Measurements from ENCODE around the gene ASB2. TPM values are rescaled to one million over a fixed set of nuclear protein-coding genes. Genes with fewer than 3 reads are reported as not detected.

The ASB2 gene
- polyA plus RNA-seq, 10 donors, result 13.0 to 33.7 (median 24.8) TPM

GRCh38 chr14:93951635-93952540, 24.5 kb downstream of the ASB2 start:
- no peak for DNase-seq

DNA sequence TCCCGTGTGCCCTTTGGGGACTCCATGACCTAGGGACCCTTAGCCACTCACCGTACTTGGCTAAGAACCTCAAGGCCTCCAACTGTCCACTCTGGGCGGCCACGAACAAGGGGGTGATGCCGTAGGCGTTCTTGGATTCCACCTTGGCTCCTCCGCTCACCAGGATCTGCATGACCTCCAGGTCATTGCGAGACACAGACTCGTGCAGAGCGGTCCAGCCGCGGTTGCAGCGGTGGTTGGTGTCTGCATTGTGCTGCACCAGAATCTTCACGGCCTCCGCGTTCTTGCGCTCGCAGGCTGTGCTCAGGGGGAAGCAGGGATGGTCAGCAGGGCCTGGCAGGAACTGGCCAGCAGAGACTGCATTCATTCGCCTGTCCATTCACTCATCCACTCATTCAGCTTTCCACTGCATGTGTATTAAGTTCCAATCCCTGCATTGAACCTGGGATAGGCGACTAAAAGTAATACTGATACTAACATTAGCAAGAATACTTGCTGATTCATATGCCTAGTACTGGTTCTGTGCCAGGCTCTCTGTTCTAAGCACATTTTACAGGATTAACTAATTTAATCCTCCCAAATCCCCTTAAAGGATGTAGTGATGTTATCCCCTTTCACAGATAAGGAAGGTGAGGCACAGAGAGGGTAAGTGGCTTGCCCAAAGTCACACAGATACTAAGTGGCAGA, 25.3 kb downstream of the ASB2 start:
- no peak for DNase-seq

DNA sequence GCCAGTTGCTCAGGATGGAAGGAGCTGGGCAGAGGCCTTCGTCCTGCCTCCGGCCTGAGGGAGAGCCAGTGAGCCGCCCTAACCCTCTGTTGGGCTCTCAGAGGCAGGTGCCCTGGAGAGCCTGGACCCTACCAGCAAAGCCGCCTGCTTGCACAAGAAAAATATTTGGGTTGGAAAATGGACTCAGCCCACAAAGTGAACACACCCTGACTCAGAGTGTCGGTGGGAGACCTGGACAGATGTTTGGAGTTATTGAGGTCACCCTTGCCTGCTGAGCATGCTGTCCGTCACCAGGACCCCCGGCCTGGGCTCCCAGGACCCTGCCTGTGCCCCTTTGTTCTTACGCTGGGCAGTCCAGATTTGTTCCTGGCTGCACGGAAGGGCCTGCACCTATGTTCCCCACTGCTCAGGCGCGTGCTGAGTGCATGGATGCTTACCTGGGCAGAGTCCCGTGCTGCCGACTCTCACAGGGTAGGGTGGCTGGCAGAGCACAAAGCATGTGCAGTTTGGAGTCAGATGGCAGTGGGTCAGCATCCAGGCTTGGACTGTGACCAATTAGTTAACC, 26.8 kb downstream of the ASB2 start:
- no peak for DNase-seq

GRCh38 chr14:93947282-93947681, 29.1 kb downstream of the ASB2 start:
- DNase-seq, result no peak

DNA sequence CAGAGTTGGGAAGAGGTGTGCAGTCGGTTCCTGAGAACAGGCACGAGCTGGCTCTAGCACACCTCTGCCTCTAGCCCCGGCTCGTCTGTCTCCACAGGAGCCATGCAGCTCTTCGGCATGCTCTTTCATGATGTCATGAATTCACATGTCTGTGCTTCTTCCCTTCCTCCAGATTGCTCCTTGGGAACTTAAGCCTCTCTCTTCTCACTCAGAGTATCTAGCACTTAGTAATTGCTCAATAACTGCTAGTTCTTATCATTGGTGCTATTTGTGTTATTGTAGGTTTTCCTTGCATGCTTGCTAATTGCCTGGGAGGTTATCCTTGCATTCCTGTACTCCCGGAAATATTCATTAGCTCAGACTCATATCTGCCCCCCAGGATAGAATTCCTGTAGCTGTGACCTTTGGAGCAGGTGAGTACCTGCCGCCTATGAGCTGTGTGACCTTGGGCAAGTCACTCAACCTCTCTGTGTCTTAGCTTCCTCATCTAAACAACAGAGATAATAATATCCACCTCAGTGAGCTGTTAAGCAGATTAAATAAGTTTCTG, 29.8 kb downstream of the ASB2 start:
- no peak for DNase-seq

- DNase-seq, result no peak
These were observed 30.3 kb downstream of the ASB2 start for GRCh38 chr14:93946104-93946503.

- no peak for DNase-seq
These were observed 31.3 kb downstream of the ASB2 start for GRCh38 chr14:93945070-93945399.

- peak; percentile 35 to 49 (median 42) for DNase-seq
These were observed 31.9 kb downstream of the ASB2 start for GRCh38 chr14:93944348-93945069.

DNA sequence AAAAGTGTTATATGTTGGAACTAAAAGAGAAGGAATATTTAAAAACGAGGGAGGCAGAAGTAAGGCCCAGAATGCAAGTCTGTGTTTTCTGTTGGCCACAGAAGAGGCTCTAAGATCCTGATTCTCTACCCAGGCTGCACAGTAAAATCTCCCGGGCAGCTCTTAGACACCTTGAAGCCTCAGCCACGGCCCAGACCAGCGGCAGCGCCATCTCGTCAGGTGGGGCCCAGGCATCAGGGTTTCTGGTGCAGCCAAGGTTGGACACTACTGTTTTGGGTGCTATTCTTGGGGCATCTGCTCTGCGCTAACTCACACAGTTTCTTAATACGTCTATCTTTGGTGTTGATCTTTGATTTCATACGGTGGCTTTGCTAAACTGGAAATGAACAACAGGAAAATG, 32.4 kb downstream of the ASB2 start:
- no peak for DNase-seq

DNA sequence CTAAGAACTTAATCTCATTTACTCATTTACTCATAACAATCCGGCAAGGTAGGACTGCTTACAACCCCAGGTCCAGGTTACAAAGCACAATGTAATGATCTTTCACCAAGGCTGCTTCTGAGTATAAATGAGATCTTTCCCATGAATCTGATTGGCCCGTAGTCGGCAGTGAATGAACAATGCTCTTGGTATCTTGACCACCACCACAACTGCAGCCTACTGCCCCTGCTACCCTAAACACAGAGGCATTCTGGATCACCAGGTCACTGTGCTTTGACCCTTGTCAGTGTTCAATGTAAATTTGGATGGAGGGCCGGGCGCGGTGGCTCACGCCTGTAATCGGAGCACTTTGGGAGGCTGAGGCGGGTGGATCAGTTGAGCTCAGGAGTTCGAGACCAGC, 33.3 kb downstream of the ASB2 start:
- DNase-seq, result no peak

GRCh38 chr14:93941293-93941910, 35.0 kb downstream of the ASB2 start:
- DNase-seq, result peak; percentile 47 to 73 (median 47)

DNA sequence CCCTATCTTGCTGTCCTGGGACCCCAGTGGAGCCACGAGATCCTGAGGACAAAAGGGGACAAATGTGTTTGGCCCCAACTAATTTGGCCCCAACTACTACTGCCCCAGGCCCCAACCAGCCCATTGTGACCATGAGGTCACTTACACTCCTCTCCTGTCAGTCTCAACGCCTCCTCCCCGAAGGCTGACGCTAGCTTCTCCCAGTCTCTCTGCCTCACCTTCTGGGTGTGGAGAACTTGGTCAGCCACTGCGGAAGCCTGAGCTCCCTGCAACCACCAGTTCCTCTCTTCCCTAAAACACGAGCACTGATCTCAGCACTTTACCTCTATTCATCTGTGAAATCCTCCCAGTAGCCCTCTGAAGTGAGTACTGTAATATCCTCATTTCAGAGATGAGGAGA, 35.9 kb downstream of the ASB2 start:
- no peak for DNase-seq

DNA sequence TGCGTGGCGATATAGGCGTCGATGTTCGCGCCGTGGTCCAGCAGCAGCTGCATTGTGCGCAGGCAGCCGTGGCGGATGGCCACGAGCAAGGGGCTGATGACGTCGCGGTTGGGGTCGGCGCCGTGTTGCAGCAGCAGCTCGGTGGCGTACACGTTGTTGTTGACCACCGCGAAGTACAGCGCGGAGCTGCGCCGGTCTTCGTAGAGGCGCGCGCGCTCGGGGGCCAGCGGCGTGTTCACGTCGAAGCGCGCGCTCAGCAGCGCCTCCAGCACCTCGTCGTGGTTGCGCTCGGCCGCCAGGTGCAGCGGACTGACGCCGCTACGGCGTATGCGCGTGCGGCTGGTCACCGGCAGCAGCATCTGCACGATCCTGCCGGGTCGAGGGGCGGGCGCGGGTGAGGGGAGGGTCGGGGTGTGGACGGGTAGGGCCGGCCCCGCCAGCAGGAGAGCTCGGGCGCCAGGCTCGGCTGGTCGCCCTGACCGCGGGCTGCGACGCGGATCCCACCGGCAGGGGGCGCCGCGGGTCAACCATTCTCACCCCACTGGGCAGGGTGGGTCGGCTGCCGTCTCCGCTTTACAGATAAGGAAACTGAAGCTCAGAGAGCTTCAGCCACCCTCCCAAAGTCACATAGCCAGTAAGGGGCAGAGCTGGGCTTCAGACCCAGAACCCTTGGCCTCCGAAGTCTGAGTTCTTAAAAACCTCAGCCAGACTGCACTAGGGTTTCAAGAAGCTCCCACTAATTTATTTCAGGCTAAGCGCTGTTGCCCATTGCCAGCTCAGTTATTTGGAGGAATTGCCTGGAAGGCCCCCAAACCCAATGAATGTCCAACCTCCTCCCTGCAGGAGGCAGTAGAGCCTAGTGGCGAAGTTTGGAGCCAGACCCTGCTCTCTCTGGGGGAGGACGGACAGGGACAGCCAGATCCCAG, 36.8 kb downstream of the ASB2 start:
- peak; percentile 49 to 86 (median 66) for DNase-seq

DNA sequence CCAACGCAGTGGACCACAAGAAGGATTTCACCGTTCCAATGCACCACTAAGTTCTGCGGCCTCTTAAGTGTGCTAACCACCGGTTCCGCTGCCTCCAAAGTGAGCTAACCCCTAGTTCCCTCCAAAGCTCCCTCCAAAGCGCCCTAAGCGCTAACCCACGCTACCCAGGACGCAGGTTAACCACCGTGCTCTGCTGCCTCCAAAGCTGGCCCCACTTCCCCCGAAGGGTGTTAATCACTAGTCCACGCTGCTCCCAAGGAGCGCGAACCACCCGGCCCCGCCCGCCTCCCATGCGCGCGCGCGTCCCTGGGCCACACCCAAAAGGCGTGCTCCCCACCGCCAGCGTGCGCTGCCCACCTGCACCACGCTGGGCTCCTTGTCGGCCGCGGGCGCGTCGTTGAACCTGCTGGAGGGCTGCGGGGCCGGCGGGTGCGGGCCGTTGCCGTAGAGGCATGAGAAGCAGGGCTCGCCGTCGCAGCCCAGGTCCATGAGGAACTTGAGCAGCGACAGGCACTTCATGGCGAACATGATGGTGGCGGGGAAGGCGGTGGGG, 37.5 kb downstream of the ASB2 start:
- no peak for DNase-seq

DNA sequence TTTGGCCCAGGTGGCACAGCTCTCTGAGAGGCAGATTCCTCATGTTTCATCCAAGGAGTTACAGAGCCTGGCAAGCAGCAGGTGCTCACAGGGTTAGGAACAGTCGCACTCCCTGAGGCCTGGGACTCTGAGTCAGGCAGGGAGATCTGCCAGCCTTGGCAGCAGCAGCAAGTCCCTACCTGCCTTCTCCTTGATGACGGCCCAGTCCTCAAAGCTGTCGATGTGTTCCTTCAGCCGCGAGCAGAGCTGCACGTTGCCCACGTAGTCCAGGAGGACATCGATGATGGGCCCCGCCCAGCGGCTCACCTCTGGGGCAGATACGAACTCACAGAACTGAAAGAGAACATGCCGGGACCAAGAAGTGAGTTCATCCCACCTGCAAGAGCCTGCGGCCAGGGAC, 38.9 kb downstream of the ASB2 start:
- no peak for DNase-seq

DNA sequence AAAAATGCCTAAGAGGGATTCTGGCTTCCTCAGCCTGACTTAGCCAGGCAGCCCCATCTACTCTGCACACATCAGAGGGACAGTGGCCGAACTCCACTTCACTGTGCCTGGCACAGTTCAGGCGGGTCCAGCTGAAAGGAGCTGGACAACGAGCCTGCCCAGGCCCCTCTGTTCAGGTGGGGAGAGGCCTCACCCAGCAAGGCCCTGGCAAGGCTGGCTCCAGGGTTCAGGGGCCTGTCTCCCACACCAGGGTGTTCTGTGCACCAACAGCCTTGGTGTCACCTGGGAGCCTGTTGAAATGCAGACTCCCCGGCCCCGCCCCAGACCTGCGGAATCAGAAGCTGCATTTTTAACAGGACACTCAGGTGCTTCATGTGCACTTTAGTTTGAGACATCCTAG, 39.4 kb downstream of the ASB2 start:
- DNase-seq, result no peak

DNA sequence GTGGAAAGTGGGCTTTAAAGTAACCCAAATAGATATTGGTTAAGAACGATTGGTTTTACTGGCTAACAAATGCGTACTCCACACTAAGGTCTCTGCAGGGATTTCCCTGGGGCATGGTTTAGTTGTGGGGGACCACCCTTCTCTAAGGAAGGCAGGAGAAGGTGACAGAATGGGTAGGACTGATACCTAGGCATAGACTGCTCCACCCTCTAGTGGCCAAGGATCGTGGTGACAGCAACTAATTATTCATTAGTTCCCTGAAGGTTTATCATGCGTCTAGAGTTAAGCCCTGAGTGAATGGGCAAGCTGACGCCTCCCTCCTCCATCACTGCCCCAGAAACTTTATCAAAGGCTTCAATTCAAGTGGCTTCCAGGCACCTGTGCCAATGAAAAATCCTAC, 40.1 kb downstream of the ASB2 start:
- DNase-seq, result no peak

DNA sequence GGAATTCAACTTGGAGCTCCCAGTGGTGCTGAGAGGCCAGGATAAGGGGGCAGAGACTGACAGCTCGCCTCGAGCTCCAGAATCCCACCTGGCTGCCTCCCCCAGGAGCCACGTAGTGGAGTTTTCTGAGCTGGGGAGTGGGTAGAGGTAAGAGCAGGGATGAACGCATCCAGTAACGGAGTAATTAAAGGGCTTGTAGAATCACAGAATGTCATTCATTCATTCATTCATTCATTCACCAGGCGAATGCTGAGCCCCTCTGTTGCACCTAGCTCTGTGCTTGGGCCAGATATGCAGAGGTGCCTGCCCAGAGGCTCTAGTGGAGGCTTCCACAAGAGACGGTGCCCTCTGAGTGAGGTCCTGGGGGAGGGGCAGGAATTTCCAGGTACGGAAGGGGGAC, 41.2 kb downstream of the ASB2 start:
- no peak for DNase-seq

DNA sequence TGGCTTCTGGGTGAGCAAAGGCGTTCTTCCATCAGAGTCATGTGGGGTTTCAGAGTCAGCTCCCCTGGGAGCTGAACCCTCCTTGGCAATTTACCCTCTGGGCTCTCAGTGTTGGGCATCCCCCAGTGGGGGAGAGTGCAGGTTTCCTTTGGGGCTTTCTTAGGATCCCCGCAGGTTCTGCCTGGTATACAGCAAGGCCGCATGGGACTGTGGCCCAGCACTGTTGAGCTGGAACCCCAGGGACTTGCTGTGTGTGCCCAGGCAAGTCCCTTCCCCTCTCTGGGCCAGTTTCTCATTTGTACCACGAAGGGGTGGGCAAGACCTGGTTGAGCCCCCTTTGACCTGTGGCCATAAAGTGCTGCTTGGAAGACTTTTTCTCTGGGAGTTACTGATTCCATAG, 43.7 kb downstream of the ASB2 start:
- no peak for DNase-seq

DNA sequence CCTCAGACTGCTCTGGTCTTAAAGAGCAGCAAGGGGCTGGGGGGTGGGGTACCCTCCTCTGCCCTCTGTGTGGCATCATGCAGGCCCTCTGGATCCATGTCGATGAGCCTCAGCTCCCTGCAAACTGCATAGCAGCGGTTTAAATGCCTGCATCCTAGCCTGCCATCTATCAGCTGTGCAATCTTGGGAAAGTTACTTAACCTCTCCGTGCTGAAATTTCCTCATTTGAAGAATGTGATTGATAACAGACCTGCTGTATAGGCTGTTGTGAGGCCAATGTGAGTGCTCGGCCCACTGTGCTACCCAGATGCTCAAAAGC, 45.4 kb downstream of the ASB2 start:
- no peak for DNase-seq
